ENCODE data around the gene SEC22A.

DNA sequence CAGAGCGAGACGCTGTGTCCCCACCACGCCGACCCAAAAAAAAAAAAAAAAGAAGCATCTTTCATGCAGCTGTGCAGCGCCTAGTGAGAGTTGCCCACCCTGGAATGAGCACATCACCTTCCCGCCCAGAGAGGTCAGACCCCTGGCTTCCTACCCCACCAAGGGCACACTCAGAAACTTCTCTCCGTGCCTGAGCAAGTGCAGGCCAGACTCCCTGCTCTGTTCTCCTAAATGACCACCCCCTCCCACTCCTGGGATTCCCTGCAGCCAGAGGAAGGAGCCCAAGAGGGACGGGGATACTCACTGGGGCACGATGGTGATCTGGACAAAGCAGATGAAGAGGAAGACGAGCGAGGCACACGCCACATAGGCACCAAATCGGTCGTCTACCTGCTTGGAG lies 116.0 kb downstream of the SEC22A start:
- TF ChIP-seq, protein P1, sequence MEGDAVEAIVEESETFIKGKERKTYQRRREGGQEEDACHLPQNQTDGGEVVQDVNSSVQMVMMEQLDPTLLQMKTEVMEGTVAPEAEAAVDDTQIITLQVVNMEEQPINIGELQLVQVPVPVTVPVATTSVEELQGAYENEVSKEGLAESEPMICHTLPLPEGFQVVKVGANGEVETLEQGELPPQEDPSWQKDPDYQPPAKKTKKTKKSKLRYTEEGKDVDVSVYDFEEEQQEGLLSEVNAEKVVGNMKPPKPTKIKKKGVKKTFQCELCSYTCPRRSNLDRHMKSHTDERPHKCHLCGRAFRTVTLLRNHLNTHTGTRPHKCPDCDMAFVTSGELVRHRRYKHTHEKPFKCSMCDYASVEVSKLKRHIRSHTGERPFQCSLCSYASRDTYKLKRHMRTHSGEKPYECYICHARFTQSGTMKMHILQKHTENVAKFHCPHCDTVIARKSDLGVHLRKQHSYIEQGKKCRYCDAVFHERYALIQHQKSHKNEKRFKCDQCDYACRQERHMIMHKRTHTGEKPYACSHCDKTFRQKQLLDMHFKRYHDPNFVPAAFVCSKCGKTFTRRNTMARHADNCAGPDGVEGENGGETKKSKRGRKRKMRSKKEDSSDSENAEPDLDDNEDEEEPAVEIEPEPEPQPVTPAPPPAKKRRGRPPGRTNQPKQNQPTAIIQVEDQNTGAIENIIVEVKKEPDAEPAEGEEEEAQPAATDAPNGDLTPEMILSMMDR (IDR thresholded peaks at IDR 0.05) = no peak
- no peak for TF ChIP-seq POLR2A (IDR thresholded peaks at IDR 0.05)
- no peak for TF ChIP-seq POLR2AphosphoS5 (IDR thresholded peaks at IDR 0.05)
